GM12873 (cell line): ENCODE data around the gene OTULIN.

Experiments
- CTCF ChIP-seq: IDR thresholded peaks from 2 replicates; pipeline ENCODE4 v1.5.1; 2012; ENCODE audit warnings: low read depth, mild to moderate bottlenecking, moderate library complexity, low read length, control low read depth; ENCODE audit not compliant: insufficient read depth; ENCODE audit errors: missing control alignments

The OTULIN gene

GRCh38 chr5:14713476-14714390 lies 49.2 kb downstream of the OTULIN start:
- TF ChIP-seq CTCF: no peak

- no peak for TF ChIP-seq CTCF
These were observed 50.2 kb downstream of the OTULIN start for GRCh38 chr5:14714706-14715105.

GRCh38 chr5:14715481-14715880 lies 51.0 kb downstream of the OTULIN start:
- TF ChIP-seq CTCF: no peak

- TF ChIP-seq CTCF: no peak
These were observed 52.5 kb downstream of the OTULIN start for GRCh38 chr5:14716755-14717752.

- TF ChIP-seq CTCF: no peak
These were observed 54.3 kb downstream of the OTULIN start for GRCh38 chr5:14718778-14719177.

GRCh38 chr5:14720236-14720923 lies 55.9 kb downstream of the OTULIN start:
- no peak for TF ChIP-seq CTCF
